TTC549 (cell line): Measurements from ENCODE around the gene MSANTD2.

Source experiments
- FAIRE-seq: peaks from 2 replicates; lab custom pipeline; 2012; peaks lifted over from hg19 to GRCh38; lab: Jason Lieb, UNC

MSANTD2 gene

DNA sequence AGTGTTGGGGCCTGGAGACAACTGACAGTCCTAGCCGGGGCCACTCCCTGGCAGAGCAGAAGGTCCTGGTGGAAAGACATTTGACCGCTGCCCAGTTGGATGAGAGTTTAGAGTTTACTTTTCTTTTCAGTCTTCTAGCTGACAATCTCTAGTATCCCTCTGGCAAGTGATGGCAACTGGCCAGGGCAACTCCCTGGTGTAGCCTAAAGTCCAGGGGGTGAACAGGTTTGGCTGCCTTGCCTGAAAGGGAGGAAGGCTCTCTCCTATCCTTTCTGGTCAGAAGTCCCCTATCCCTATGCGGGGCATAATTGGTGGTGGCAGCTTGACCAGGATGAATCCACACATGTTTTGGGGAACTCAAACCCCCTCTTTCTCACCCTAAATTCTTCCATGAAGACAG, 16.8 kb upstream of the MSANTD2 start:
- FAIRE-seq: no peak

- FAIRE-seq: no peak
Observed at GRCh38 chr11:124814739-124815138, 14.5 kb upstream of the MSANTD2 start.

DNA sequence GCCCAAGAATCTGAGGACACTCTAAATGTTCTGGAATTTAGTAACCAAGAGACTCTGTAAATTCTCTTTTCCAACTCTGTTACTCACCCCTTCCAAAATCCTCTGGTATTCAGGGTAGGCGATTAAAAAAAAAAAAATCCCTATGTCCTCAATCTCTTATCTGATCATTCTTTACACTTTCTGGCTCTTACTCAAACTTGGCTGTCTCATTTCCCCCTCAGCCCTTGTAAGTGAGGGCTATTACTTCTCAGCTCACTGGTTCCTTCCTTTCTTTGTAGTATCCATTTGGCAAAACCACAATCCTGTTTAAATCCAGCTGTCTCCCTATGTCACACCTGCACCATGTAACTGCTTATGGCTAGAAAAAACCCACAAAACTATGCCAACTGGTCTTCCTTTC, 12.7 kb upstream of the MSANTD2 start:
- FAIRE-seq: no peak

DNA sequence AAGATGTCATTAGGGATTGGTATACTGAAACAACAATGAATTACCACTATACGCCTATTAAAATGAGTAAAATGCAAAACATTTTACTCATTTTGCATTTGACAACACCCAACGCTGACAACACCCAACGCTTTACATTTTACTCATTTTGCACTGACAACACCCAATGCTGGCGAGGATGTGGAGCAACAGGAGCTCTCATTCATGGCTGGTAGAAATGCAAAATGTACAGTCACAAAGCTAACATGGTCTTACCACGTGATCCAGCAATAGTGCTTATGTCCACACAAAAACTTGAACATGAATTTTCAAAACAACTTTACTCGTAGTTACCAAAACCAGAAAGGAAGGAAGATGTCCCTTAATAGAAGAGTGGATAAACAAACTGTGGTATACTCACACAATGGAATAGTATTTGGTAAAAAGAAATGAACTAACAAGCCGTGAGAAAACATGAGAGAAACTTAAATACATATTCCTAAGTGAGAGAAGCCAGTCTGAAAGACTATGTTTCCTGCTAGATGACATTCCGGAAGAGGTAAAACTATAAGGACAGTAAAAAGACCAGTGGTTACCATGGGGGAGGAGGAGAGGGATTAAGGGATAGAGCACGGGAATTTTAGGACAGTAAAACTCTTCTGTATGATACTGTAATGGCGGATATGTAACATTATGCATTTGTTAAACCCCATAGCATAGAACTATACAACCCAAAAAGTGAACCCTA, 11.4 kb upstream of the MSANTD2 start:
- FAIRE-seq: no peak

DNA sequence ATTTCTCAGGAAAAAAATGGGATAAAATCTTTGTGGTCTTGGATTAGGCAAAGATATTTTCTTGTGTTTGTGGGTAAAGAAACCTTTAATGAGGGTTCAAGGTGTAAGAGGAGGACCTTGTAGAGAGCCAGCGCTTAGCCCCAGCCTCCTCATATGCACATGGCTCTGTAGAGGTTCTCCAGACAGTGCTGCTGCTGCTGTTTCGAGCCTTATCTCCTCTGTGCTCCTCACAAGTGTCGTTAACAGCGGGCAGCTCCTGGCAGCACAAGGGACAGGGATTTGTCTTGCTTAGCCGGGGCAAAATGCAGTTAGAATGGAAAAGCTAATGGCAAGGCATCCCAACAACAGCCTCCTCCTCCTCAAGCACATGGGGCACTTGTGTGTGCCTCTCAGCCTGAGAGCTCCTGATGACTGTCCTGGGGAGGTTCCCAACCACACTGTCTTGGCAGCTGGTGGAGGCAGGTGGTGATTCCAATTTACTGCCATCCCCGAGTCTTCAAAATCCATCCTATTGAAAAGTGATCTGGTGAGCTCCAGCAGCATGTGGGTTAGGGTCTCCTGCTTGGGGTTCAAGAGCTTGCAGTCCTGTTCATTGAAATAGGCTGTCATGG, 7.6 kb upstream of the MSANTD2 start:
- FAIRE-seq: no peak

GRCh38 chr11:124807201-124807600, 7.0 kb upstream of the MSANTD2 start:
- no peak for FAIRE-seq

DNA sequence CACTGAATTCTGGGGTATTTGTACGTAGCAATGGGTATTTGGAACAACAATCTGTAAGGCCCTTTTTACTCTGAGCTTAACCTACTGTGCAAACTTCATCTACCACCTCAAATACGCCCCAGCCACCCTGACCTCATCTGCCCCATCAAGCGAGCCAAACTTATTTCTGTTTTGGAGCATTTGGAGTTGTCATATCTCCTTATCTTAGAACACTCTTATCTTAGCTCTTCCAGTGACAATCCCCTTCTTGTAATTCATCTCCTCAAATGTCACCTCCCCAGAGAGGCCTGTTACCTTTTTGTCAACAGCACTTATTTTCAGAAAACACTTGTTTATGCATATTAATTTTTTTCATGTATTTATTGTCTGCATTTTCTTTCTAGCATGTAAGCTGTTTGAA, 4.7 kb upstream of the MSANTD2 start:
- FAIRE-seq: no peak

- no peak for FAIRE-seq
Observed at GRCh38 chr11:124801636-124802312, 1.6 kb upstream of the MSANTD2 start.

DNA sequence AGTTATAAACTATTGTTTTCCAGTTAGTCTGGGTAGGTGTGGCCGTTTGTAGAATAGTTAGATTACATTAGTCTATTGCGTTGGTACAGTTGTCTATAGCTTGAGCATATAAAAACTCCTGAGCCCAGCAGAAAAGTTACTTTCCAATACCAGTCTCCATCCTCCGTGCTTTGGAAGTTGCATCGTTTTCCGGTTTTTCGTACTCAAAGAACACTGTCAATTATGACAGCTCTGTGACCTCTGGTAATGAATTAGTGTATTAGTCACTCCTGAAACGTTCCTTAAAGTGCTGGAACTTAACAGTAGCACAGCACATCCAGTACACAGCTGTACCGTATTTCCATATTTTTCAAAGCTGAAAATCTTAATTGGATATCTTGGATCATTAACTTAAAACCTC, 808 bp upstream of the MSANTD2 start:
- no peak for FAIRE-seq

DNA sequence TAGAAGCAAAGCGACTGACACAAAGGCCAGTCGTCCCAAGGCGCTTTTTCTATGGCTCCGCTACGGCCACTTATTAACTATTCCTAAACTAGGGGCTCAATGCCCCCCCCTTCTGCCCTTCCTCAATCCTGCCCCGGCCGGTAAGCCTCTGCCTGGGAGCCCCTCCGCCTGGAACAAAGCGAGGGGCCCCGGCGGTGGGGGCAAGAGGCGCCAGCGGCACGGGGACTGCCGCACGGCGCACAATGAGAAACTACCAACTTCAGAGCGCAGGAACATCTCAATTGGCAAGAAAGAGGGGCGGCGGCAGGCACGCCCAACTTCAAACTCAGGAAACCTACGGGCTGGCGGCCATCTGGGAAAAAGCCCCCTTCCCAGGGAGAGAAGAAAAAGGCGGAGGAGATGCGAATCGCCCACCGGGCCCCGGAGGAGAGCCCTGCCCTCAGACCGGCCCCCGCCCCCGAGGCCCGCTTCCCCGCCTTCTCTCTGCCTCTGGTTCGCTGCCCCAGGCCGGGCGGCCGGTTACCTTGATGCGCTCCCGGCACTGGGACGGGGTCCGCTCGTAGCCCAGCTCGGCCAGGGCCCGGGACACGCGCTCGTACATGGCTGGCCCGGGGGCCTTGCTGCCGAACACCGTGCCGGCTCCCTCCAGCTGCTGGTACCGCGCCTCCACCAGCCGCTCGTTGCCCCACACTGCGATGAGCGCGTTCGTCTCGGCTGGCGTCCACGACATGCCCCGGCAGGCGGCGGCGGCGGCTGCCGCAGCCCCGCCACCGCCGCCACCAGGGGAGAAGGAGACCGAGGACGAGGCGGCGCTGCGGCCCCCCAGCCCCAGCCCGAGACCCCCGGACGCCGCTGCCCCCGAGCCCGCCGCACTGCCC, 619 bp downstream of the MSANTD2 start:
- FAIRE-seq: no peak

GRCh38 chr11:124798991-124799347, 1.2 kb downstream of the MSANTD2 start:
- FAIRE-seq: no peak

GRCh38 chr11:124796312-124796711, 3.9 kb downstream of the MSANTD2 start:
- FAIRE-seq: no peak

GRCh38 chr11:124793466-124794278, 6.5 kb downstream of the MSANTD2 start:
- no peak for FAIRE-seq

DNA sequence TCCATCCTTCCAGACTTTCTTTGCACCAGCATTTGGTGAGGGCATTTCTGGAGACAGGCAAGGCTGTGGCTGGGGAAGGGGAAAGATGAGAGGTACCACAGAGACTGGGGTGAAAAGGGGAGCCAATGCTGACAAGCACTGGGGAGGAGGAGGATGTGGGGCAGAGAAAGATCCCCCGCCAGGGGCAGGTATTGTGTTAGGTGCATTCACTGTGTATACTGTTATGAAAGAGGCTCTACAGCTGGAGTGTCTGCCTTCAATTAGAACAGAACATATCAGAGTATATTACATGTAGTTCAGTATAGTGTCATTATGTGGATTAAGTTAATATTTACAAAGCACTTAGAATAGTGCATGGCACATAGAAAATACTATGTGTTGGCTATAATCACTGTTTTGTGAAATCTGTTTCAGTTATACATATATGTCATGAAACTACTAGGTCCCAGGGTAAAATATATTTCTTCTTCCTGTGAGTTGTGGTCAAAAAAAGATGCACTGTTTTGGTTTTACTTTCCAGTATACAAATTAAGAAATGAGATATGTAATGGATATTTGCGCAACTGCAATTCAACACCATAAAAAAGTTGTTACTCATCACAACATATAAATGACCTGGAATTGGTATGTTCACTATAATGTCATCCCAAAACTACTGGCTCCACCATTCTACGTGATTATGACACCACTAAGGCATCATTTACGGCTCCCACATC, 8.4 kb downstream of the MSANTD2 start:
- FAIRE-seq: no peak

GRCh38 chr11:124788521-124788920, 11.7 kb downstream of the MSANTD2 start:
- no peak for FAIRE-seq

GRCh38 chr11:124784051-124784450, 16.2 kb downstream of the MSANTD2 start:
- FAIRE-seq: no peak

GRCh38 chr11:124783002-124783401, 17.2 kb downstream of the MSANTD2 start:
- FAIRE-seq: no peak

DNA sequence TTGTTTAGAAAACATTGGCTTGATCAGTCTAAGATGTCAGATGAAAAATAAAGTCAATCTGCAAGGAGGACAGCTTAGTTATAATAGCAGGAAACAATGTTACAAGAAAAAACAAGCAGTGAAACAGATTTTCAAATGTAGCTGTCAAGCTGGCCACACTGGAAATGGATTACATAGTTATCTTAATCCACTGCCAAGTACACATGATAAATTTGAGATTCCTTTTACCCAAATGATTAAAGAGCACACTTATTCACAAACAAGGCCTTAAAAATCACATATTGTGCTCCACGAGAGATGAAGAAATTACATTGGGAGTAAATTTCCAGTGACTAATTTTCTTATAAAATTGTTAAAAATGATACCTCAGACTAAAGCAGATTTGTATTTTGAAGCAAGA, 20.6 kb downstream of the MSANTD2 start:
- FAIRE-seq: no peak

DNA sequence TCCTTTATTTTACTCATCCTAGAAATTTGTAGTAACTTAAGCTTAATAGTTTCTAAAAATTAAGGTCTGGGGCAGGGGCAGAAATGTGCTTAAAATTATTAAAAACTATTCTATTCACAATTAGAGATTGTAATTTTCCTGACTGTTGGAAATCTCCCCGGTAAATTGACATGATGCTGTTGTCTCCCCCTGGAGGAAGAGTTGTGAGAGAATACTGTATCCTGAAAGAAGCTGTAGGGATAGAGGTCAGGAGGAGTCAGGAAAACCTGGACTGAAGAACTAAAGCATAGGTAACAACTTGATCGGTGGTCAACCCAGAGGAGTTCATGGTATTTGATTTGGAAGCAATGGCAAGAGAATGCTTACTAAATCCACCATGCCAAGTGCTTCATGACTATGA, 21.9 kb downstream of the MSANTD2 start:
- FAIRE-seq: no peak

DNA sequence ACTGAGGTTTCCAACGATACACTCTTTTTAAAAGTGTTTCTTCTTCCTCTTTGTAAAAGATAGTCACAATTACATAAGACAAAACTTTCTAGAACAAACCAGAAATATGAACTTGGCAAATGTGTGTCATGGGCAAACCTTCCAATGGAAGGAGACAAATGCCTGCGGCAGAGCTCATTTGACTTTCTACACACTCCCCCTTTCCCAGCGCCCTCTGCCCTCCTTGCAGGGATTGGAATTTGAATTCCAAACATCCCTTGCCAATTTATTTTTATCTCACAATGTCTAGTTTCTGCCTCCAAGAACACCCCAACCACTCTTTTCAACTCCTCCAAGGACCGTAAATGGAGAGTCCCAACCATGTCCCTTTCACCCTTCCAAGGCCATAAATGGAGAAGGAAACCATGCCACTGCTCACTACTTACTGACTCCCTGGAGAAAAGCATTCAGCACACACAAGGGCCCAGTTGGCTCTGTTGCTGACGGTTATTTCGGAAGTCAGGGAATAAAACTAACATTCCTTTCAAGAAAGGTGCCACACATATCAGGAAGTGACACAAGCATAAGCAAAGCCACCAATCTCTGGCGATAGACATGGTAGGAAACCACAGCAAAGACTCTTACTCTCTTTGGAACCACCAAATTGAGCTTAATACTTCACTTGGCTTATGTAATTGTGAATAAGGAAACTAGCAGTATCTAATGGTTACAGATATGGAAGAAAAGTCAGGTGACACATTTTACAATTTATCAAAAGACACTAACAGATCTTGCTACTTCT, 23.2 kb downstream of the MSANTD2 start:
- FAIRE-seq: no peak
